Endometrial microvascular endothelial cells (primary cell): ENCODE measurements around the gene OBSCN. TPM values are rescaled to one million over a fixed set of nuclear protein-coding genes. Genes with fewer than 3 reads are reported as not detected.

Experiments
- in situ Hi-C: cut with HindIII; loops from 2 replicates; pipeline ENCODE4 v1.10.0; 2017; ENCODE audit warnings: low sequenced_read_pairs, low pct_unique_long_range_greater_than_20kb; ENCODE audit errors: inconsistent ontology term
- total RNA-seq: library from RNA; depleted of rRNA; stranded (reverse); fragments of >200 nt; gene quantifications from one replicate; pipeline ENCODE4 v1.2.3, GENCODE V29; 2015; ENCODE audit errors: inconsistent ontology term

OBSCN gene
- 0.37 TPM for total RNA-seq

GRCh38 chr1:228207851-228208821 lies at the start of gene OBSCN:
TSS of gene OBSCN (plus strand) at chr1:228208044. CDS start at chr1:228211784, 3,740 bp downstream.
- in situ Hi-C loops: no loop called here

- in situ Hi-C loops: no loop called here
Measured at GRCh38 chr1:228158151-228159007, 49.5 kb upstream of the OBSCN start.

GRCh38 chr1:228159008-228159665 lies 48.7 kb upstream of the OBSCN start:
- in situ Hi-C loops: no loop called here

GRCh38 chr1:228160201-228160761 lies 47.6 kb upstream of the OBSCN start:
- in situ Hi-C loops: no loop called here

GRCh38 chr1:228161362-228161761 lies 46.5 kb upstream of the OBSCN start:
- in situ Hi-C loops: no loop called here

GRCh38 chr1:228161866-228162265 lies 46.0 kb upstream of the OBSCN start:
- in situ Hi-C loops: no loop called here

GRCh38 chr1:228162286-228163006 lies 45.4 kb upstream of the OBSCN start:
- in situ Hi-C loops: no loop called here

- in situ Hi-C loops: no loop called here
Measured at GRCh38 chr1:228163007-228163753, 44.7 kb upstream of the OBSCN start.

GRCh38 chr1:228163776-228164519 lies 43.9 kb upstream of the OBSCN start:
- in situ Hi-C loops: no loop called here

GRCh38 chr1:228164561-228165371 lies 43.1 kb upstream of the OBSCN start:
- in situ Hi-C loops: no loop called here

GRCh38 chr1:228165372-228166169 lies 42.3 kb upstream of the OBSCN start, which contains the start of gene IBA57:
TSS of gene IBA57 (plus strand) at chr1:228165804. CDS start at chr1:228165817, 13 bp downstream.
- in situ Hi-C loops: no loop called here

GRCh38 chr1:228166170-228166936 lies 41.5 kb upstream of the OBSCN start:
- in situ Hi-C loops: no loop called here

GRCh38 chr1:228168563-228169270 lies 39.1 kb upstream of the OBSCN start:
- in situ Hi-C loops: no loop called here

GRCh38 chr1:228169345-228169744 lies 38.5 kb upstream of the OBSCN start:
- in situ Hi-C loops: no loop called here
